Body of pancreas (tissue), 4 donors: Measurements from ENCODE around the gene CAMK1D. TPM values are rescaled to one million over a fixed set of nuclear protein-coding genes. Genes with fewer than 3 reads are reported as not detected.

Experiments used
- ATAC-seq: fragments of 150-250 bp; one replicate; pipeline ENCODE4 v1.9.1; 2016
- DNase-seq, 4 donors: peaks; one replicate each; pipeline ENCODE4 v3.0.0-alpha.2; 2019
- H3K27ac ChIP-seq, 4 donors: fragments of 200-600 bp; sonication (generic); 1 replicate in 3 of 4; 2 replicates in 1 of 4; pipeline versions ENCODE4 v1.5.1 to v1.6.1; 2016 to 2019; ENCODE audit warnings: mild to moderate bottlenecking in 1 of 4, mixed read lengths in 1 of 4, moderate library complexity in 1 of 4
- H3K27me3 ChIP-seq, 2 donors: fragments of 200-600 bp; sonication (generic); one replicate each; pipeline ENCODE4 v1.6.0; 2016; ENCODE audit warnings: mild to moderate bottlenecking in 1 of 2
- H3K36me3 ChIP-seq, 2 donors: fragments of 200-600 bp; sonication (generic); replicated peaks in 1 of 2; 2 replicates each; pipeline ENCODE4 v1.5.1; 2016; ENCODE audit warnings: low read depth in 2 of 2; ENCODE audit not compliant: insufficient read depth in 1 of 2
- H3K4me1 ChIP-seq: fragments of 200-600 bp; sonication (generic); one replicate; pipeline ENCODE4 v1.6.0; 2016
- H3K4me3 ChIP-seq, 2 donors: fragments of 200-600 bp; sonication (generic); 1 replicate in 1 of 2; 2 replicates in 1 of 2; pipeline ENCODE4 v1.5.1; 2016 to 2019
- H3K9me3 ChIP-seq, 3 donors: fragments of 200-600 bp; sonication (generic); 1 replicate in 2 of 3; 2 replicates in 1 of 3; pipeline ENCODE4 v1.5.1; 2016
- POLR2A ChIP-seq, 3 donors: fragments of 450-650 bp; IDR thresholded peaks; one replicate each; pipeline ENCODE4 v1.6.1; 2016; ENCODE audit warnings: antibody characterized with exemption in 3 of 3, mild to moderate bottlenecking in 2 of 3
- WGBS, 2 donors: methylation state at CpG; one replicate each; pipeline ENCODE4 v1.1.5; 2017; 5-methylcytosine and 5-hydroxymethylcytosine counted together
- intact Hi-C: fragments of 100-400 bp; cut with DNase I; formaldehyde crosslinking; loops from one replicate; pipeline ENCODE4 v1.15.1; 2023
- total RNA-seq, 2 donors: library from RNA; depleted of rRNA; stranded (reverse); fragments of >200 nt; gene quantifications; one replicate each; pipeline ENCODE4 v1.1.0, GENCODE V29; 2016
- TF ChIP-seq, protein P1 (sequence below), 7 experiments: fragments of 450-650 bp in 4 of 7; fragments of 200-600 bp in 3 of 7; sonication (generic) in 3 of 7; IDR thresholded peaks; one replicate each; pipeline ENCODE4 v1.5.1; 2016 to 2019; ENCODE audit warnings: antibody characterized with exemption in 7 of 7

CAMK1D gene
- total RNA-seq, 2 donors from 2014 or later = 12.5 to 14.2 TPM

DNA sequence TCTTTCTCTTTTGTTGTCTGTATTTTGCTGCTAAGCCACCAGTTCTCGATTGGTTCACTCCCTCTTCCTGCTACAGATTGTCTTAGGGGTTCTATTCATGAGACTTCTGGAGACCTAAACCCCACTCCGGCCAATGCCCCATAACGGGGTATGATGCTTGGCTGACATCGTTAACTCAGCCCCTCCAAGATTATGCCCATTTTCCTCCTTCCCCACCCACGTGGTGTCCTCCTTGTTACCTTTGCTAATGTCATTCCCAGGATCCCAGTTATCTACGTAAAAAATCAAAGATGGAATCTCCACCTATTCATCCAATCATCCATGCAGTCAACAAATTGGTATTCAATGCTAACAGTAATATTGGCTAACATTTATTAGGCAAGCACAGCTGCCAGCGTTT is 228.3 kb downstream of the CAMK1D start:
- H3K9me3 ChIP-seq = no peaks in the 10 kb centered on the region
- no peak overlapping the region for H3K27ac ChIP-seq
- TF ChIP-seq, protein P1, sequence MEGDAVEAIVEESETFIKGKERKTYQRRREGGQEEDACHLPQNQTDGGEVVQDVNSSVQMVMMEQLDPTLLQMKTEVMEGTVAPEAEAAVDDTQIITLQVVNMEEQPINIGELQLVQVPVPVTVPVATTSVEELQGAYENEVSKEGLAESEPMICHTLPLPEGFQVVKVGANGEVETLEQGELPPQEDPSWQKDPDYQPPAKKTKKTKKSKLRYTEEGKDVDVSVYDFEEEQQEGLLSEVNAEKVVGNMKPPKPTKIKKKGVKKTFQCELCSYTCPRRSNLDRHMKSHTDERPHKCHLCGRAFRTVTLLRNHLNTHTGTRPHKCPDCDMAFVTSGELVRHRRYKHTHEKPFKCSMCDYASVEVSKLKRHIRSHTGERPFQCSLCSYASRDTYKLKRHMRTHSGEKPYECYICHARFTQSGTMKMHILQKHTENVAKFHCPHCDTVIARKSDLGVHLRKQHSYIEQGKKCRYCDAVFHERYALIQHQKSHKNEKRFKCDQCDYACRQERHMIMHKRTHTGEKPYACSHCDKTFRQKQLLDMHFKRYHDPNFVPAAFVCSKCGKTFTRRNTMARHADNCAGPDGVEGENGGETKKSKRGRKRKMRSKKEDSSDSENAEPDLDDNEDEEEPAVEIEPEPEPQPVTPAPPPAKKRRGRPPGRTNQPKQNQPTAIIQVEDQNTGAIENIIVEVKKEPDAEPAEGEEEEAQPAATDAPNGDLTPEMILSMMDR (IDR thresholded peaks at IDR 0.05) = no peak
- TF ChIP-seq POLR2A (IDR thresholded peaks at IDR 0.05) = no peak
- H3K4me3 ChIP-seq = no peak overlapping the region
- no peak for ATAC-seq
- 92 to 95% methylated on average over 7 of the region's 7 CpGs for WGBS, 2 donors
- no peaks in the 10 kb centered on the region for H3K36me3 ChIP-seq
- intact Hi-C loops = no loop called here
- DNase-seq = no peak
- peaks cover 10% of the 10 kb centered on the region for H3K4me1 ChIP-seq
- H3K27me3 ChIP-seq = no peaks in the 10 kb centered on the region

DNA sequence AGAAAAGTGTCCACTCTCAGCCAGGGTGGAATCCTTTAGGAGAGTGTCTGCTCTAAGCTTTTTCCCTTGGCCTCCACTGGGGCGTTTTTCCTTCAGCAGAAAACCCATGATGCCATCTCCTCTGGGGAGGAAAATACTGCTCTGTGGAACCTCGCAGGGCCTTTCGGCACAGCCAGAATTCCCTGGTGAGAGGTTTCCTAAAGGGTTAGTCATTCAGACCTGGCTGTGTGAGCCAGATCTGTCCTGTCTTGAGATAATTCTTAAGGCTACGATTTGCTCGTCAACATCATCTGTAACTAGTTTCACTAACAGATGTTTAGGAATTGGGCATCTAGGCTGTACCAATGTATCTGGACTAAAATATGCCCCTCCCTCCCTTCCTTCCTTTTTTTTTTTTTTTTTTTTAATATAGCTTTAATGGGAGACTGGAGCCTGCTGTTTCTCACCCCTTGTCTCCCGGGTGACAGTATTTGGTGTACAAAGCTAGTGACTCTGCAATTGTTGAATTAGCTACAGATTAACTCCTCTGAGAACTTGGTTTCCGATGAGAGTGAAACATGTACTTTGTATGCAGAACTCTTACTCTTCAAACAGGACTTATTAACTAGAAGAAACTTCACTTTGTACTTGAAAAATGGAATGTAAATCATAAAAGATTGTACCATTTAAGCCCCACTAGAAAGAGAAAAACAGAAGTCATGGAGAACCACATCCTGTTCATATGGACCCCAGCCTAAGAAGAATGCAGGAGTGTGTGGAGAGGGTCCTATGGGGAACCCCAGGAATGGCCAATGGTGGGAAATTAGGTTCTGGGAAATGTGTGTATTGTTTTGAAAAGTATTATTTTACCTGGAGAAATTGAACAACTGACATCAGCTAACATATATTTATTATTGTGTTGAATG is 230.9 kb downstream of the CAMK1D start:
- Histone ChIP-seq H3K4me1 (peaks cover 10% of the 10 kb centered on the region), H3K27me3 (no peaks in the 10 kb centered on the region), H3K27ac (peak overlapping the region in 2 of 4 donors; percentile 50 to 58), H3K9me3 (no peaks in the 10 kb centered on the region), H3K4me3 (no peak overlapping the region), H3K36me3 (no peaks in the 10 kb centered on the region)
- intact Hi-C loops = no loop called here
- ATAC-seq = peak; percentile 68
- 34% methylated on average over 7 of the region's 7 CpGs for WGBS, 2 donors
- peak in 2 of 4 donors; percentile 20 to 47 for DNase-seq
- no peak for TF ChIP-seq POLR2A (IDR thresholded peaks at IDR 0.05)
- TF ChIP-seq, protein P1 (IDR thresholded peaks at IDR 0.05) = no peak

DNA sequence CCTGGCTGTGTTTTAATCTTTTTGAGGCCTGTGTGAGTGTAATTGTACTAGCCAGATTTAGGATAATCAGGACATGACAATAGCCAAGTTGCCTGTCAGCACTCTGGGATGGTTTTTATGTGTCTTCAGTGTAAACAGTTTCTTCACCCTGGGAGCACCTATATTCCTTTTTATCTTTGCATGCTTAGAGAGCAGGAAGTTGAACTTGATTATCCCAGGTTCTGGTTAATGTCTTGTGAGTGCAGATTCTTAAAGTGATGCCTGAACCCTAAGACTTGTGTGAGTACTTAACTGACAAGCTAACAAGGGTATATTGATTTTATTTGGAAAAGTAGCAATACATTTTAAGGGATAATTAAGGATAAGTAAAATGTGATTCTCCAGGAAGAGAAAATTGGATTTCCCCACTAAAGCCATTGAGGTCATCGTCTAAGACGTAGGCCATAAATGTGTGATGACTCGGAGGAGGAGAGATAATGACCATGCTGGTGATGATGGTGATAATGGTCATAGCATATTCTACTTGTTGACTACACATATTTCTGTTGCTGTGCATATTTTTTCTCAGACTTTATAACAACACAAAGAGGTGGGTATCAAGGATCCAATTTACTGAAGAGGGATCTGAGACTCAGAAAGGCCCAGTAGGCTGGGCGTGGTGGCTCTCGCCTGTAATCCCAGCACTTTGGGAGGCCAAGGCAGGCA is 234.7 kb downstream of the CAMK1D start:
- 94 to 97% methylated on average over 5 of the region's 5 CpGs for WGBS, 2 donors
- Histone ChIP-seq H3K9me3 (no peaks in the 10 kb centered on the region), H3K36me3 (no peaks in the 10 kb centered on the region), H3K4me3 (no peak overlapping the region), H3K27ac (no peak overlapping the region), H3K27me3 (no peaks in the 10 kb centered on the region), H3K4me1 (peaks cover 10% of the 10 kb centered on the region)
- TF ChIP-seq POLR2A (IDR thresholded peaks at IDR 0.05) = no peak
- TF ChIP-seq, protein P1 (IDR thresholded peaks at IDR 0.05) = no peak
- DNase-seq (no peak), ATAC-seq (no peak)
- intact Hi-C loops = no loop called here

DNA sequence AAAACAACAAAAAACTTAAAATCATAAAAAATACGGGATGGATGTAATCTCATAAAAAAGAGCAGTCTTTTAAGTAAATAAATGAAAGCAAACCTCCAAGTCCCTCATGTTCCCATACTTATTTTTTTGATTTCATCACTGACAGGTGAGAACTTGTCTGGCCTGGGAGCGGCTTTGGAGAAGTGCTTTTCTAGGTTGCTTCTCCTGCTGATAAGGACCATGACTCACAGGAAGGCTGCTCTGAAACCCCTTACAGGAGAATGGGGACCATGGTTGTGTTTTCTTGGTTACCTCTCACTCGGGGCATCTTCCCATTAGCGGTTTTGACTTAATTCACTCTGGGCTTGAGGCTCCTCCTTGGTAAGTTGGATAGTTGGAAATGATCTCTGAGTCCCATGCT is 237.4 kb downstream of the CAMK1D start:
- WGBS, 2 donors = 88 to 94% methylated on average over 4 of the region's 4 CpGs
- no peak for DNase-seq

More for the DNA sequence above, 237.4 kb downstream of the CAMK1D start:
- Histone ChIP-seq H3K4me1 (peaks cover 5% of the 10 kb centered on the region), H3K27me3 (no peaks in the 10 kb centered on the region), H3K27ac (no peak overlapping the region), H3K36me3 (no peaks in the 10 kb centered on the region), H3K4me3 (no peak overlapping the region), H3K9me3 (no peaks in the 10 kb centered on the region)
- TF ChIP-seq, protein P1 (IDR thresholded peaks at IDR 0.05) = no peak
- no peak for TF ChIP-seq POLR2A (IDR thresholded peaks at IDR 0.05)
- no peak for ATAC-seq
- intact Hi-C loops = no loop called here
